ENCODE data around the gene MAPK8IP3.

Gene MAPK8IP3

GRCh38 chr16:1779741-1780676 lies 74.0 kb downstream of the MAPK8IP3 start:
- H3K4me3 Mint-ChIP-seq = peak overlapping the region; percentile 86 to 90 (median 88)
- no peaks in the 10 kb centered on the region for H3K9me3 Mint-ChIP-seq
- H3K36me3 Mint-ChIP-seq (ENCODE audit: low read depth) = no peaks in the 10 kb centered on the region
- H3K27ac Mint-ChIP-seq = no peak overlapping the region
- no peak for TF ChIP-seq CTCF (IDR thresholded peaks at IDR 0.05; ENCODE audit: unreplicated experiment in 3 of 3)
- peaks cover 9% of the 10 kb centered on the region for H3K4me1 Mint-ChIP-seq
- H3K27me3 Mint-ChIP-seq (ENCODE audit: low read depth) = no peaks in the 10 kb centered on the region

GRCh38 chr16:1780677-1781072 lies 74.7 kb downstream of the MAPK8IP3 start:
- H3K27me3 Mint-ChIP-seq (ENCODE audit: low read depth) = no peaks in the 10 kb centered on the region
- TF ChIP-seq CTCF (IDR thresholded peaks at IDR 0.05; ENCODE audit: unreplicated experiment in 3 of 3) = no peak
- no peaks in the 10 kb centered on the region for H3K36me3 Mint-ChIP-seq (ENCODE audit: low read depth)
- peak overlapping the region; percentile 86 to 90 (median 88) for H3K4me3 Mint-ChIP-seq
- no peak overlapping the region for H3K27ac Mint-ChIP-seq
- no peaks in the 10 kb centered on the region for H3K9me3 Mint-ChIP-seq
- peaks cover 9% of the 10 kb centered on the region for H3K4me1 Mint-ChIP-seq

- Mint-ChIP-seq H3K9me3 (no peaks in the 10 kb centered on the region), H3K27ac (peak overlapping the region in 2 of 3 experiments; percentile 86 to 88), H3K27me3 (ENCODE audit: low read depth) (no peaks in the 10 kb centered on the region), H3K36me3 (ENCODE audit: low read depth) (no peaks in the 10 kb centered on the region), H3K4me1 (peaks cover 9% of the 10 kb centered on the region), H3K4me3 (peak overlapping the region; percentile 86 to 90 (median 88))
- no peak for TF ChIP-seq CTCF (IDR thresholded peaks at IDR 0.05; ENCODE audit: unreplicated experiment in 3 of 3)
Observed at GRCh38 chr16:1781254-1781653, 75.3 kb downstream of the MAPK8IP3 start.

GRCh38 chr16:1781758-1782407 lies 75.9 kb downstream of the MAPK8IP3 start:
- H3K4me1 Mint-ChIP-seq = peaks cover 9% of the 10 kb centered on the region
- H3K27me3 Mint-ChIP-seq (ENCODE audit: low read depth) = no peaks in the 10 kb centered on the region
- peak overlapping the region; percentile 86 to 90 (median 88) for H3K4me3 Mint-ChIP-seq
- no peaks in the 10 kb centered on the region for H3K36me3 Mint-ChIP-seq (ENCODE audit: low read depth)
- no peak for TF ChIP-seq CTCF (IDR thresholded peaks at IDR 0.05; ENCODE audit: unreplicated experiment in 3 of 3)
- H3K9me3 Mint-ChIP-seq = no peaks in the 10 kb centered on the region
- peak overlapping the region in 2 of 3 experiments; percentile 86 to 88 for H3K27ac Mint-ChIP-seq

- H3K27ac Mint-ChIP-seq = peak within 1 kb of the TSS; percentile 77 to 88 (median 86)
- TF ChIP-seq CTCF (IDR thresholded peaks at IDR 0.05; ENCODE audit: unreplicated experiment in 3 of 3) = peak in 1 of 3 experiments; percentile 18
Observed at GRCh38 chr16:1782408-1783264, 76.6 kb downstream of the MAPK8IP3 start, which contains the start of the genes NUBP2 and SPSB3. NUBP2 (plus strand) TSS chr16:1782960; CDS start chr16:1783021, 61 bp downstream. SPSB3 (minus strand) TSS chr16:1782571; CDS start chr16:1781483, 1,088 bp downstream.

More at GRCh38 chr16:1782408-1783264, 76.6 kb downstream of the MAPK8IP3 start, which contains the start of the genes NUBP2 and SPSB3:
- Mint-ChIP-seq H3K4me1 (peaks cover 9% of the 10 kb centered on the region), H3K36me3 (ENCODE audit: low read depth) (no peaks in the 10 kb centered on the region), H3K27me3 (ENCODE audit: low read depth) (no peaks in the 10 kb centered on the region), H3K9me3 (no peaks in the 10 kb centered on the region), H3K4me3 (peak within 1 kb of the TSS; percentile 90 to 96 (median 95))
